GM19452 (cell line): ENCODE measurements around the gene DTHD1.

Experiments used
- ATAC-seq: cut with Tn5 transposase; IDR thresholded peaks from one replicate; pipeline ENCODE4 v1.9.1; 2021; ENCODE audit not compliant: unreplicated experiment

Gene DTHD1

DNA sequence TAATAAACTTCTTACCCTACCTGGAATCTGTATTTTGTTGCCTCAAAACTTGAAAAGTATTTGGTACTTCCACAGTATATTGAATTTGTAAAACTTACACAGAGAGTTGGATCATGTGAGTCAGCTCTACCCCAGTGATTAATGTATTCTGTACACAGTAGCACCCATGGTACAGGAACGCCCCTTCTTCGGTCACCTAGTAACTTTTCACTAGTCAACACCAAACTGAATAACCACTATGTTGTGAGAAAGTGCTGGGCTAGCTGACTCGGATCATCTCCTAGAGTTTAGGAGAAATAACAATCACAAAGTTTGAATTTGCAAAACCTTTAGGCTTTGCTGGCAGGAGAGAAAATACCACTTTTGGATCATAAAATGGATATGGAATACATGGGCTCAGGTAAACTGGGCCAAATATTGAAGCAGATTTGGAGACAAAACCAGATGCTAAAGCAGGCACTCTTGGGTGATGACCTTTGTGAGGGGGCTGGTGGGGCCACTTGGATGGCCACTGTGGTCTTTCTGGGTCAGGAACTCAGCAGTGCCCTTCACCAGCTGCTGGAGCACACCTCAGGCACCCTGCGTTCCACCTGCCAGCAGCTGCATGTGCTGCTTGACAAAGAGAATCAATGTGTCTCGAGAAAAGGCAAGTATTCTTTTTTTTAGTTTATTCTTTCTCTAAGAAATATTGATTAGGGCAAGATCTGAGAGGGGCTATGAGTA is at the start of gene DTHD1:
DTHD1 (plus strand) TSS at position 233 of the 723 bp plus-strand sequence; CDS start at position 376, 143 bp downstream.
- no peak for ATAC-seq

GRCh38 chr4:36233567-36234266 is 47.7 kb upstream of the DTHD1 start:
- no peak for ATAC-seq

DNA sequence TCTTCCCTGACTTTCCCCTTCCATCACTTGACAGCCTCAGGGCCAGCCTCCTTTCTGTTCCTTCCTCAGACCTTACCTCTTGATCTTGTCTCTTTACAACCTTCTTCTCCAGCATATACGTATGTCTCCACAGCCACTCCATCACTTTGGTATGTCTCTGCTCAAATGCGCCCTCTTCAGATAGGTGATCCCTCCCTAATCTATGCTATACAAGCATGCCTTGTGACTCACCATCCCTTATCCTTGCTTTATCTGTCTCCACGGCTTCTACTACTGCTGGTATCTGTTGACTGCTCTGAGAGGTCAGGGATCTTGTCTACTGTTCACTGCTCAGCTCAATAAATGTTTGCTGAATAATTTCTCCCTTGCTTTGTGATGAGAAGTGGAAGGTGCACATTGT is 46.1 kb upstream of the DTHD1 start:
- ATAC-seq: no peak

DNA sequence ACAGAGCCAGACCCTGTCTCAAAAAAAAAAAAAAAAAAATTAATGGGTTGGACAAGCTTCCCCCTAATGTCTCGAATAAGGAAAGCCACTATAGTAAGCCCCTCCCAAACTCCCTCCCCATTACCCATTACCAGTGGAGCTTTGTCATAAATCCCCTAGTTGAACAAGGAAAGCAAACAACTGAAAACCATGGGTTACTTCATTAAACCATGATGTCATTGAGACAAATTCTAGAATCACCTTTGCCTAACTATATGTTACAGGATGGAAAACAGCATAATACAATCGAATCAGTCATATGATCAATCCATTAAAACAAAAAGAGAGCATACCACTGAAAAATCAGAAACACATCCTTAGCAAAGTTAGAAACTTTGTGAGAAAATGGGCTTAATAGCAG is 45.3 kb upstream of the DTHD1 start:
- no peak for ATAC-seq

DNA sequence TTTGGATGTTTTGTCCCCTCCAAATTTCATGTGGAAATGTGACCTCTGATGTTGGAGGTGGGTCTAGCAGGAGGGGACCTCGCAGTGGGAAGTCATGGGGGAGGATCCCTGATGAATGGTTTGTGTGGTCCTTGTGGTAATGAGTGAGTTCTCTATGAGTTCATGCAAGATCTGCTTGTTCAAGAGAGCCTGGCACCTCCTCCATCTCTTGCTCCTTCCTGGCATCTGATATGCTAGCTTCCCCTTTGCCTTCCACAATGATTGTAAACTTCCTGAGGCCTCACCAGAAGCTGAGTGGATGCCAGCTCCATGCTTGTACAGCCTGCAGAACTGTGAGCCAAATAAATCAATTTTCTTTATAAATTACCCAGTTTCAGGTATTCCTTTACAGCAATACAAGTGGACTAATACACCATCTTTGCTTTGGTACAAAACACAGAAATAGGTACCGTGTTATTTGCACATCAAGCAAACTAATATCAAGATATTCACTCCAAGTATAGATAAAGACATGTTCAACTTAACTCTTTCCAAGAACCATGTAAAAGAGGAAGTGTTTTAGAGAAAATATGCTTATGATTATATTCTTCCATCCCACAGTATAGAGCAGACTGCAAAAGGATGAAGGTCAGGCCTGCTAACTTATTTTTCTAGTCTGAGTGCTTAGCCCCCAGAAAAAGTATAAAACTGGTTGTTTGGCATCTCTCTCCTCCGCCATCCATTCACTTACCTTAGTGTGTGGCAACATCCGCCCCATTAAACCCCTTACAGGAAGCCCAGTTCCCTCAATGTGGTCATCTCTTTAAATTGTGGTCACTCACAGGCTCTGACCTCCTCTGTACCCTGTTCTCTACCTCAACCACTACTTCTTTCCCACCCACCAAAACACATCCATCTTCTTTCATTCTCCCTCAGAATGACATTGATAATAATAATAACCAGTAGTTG is 43.8 kb upstream of the DTHD1 start:
- no peak for ATAC-seq

GRCh38 chr4:36241771-36242170 is 39.6 kb upstream of the DTHD1 start:
- ATAC-seq: peak; percentile 44

DNA sequence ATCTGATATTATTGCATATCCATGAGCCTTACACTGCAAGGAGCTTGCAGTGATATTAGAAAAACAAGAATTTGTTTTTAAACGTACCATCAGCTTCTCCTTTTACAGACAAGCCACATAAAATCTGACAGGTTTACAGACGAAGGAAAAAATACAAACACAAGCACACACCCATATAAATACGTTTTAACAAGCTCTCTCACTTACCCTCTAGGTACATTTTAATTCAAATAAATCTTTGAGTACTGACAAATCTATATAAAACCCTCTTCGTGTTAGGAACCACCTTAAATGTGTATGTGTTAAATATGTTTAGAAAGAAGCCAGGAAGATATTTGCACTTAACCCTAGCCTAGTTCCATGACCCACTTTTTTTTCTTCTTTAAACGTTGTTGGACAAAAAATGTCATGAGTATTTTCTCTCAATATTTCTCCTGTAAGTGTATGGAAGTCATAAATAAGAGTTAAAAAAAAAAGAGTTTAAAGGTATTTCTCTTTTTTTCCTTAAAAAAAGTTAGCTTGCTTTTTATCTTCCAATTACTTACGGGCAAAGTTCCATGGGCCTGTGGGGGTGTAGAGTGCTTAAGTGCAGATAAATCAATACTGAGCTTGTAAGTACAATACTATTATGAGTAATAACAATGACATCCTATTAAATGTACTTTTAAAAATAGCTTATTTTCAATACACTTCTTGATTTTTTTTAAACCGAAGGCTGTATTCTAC is 38.6 kb upstream of the DTHD1 start:
- ATAC-seq: no peak

DNA sequence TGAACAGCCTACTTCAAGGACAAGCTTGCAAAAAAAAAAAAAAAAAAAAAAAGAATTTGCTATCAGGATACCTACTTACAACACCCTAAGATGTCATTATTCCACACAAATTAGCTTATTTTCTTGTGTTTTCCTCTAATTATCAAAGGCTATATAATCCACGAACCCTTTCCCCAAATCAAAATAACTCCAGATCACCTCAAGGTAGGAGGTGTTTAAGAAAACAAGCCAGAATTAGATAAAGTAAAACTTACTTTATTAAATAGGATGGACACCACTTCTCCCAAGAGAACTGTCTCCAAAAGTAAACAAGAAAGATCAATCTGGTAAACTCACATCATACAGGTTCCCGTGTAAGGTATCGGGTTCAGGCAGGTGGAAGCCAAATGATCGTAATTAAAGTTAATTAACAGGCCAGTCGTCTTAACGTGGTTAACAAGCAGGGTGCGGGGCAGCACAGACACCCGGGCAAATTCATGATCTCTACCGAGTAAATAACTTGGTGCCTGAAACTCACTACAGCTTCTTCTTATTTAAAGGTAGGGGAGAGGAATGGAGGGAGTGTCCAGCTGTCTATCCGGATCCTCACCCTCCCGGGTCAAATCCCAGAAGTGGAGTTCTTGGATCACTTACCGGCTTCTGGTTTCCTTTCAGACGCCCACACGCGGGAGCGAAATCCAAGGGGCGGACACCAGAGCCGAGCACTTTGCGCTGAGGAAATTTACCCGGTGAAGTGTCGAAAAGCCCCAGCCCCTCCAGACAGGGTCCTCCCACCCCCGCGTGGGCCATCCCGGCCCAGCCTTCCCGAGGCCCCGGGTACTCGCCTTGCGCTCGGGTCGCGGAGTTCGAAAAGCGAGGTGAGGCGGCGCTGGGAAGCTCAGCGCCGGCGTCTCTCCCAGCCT is 37.8 kb upstream of the DTHD1 start:
- ATAC-seq: peak; percentile 32

DNA sequence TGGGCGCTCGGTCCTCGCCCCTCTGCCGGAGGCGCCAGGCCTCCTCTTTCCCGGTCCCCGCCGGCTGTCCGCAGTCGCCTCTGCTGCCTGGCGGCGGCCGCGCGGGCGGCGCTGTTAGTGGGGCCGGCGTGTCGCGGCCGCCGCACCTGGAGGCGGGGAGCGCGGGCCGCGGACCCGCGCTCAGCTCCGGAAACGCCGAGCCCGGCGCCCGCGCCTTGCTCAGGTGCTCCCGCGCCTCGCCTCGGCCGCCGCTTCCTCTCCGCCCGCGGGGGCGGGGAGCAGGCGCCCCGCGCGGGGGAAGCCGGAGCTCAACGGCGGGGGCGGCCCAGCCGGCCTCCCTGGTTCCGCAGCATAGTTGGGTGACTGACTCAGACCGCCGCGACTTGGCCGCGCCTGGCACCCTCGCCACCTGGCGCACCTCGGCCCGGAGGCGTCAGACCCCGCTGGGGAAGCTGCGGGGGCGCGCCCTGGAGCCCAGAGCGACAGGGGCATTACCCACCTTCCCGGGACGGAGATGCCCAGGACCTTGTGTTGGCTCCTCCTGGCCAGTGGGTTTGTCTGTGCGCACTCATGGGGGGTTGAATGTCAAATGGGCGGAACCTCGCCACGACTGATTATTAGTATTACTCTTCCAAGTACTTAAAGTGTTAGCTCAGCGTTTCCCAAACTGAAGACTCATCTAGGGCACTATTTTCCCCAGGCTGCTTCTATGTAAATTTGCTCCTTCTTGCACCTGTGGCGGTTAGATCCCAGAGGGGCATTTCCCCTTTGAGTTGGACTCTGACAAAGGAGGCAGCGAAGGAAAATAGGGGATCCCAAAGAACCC is 36.9 kb upstream of the DTHD1 start, which contains the start of gene ARAP2:
ARAP2 (minus strand) TSS at position 258 of the 826 bp plus-strand sequence. CDS start 15,028 bp downstream, outside the sequence.
- ATAC-seq: peak; percentile 56

DNA sequence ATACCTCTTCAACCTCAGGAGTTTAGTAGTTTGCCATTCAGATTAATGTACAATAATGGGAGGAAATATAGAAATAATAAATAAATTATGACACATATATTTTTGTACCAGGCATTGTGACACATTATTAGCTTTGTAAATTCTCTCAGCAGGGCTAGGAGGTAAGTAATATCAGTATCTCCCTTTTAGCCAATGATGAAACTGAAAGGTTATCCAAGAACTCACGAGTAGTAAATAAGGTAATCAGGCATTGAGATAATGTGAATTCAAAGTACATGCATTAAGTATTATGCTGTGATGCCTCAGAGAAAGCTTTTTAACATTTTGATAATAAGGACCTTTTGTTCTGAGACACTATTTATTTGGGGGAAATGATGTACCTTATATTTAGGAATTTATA is 31.8 kb upstream of the DTHD1 start:
- ATAC-seq: no peak

DNA sequence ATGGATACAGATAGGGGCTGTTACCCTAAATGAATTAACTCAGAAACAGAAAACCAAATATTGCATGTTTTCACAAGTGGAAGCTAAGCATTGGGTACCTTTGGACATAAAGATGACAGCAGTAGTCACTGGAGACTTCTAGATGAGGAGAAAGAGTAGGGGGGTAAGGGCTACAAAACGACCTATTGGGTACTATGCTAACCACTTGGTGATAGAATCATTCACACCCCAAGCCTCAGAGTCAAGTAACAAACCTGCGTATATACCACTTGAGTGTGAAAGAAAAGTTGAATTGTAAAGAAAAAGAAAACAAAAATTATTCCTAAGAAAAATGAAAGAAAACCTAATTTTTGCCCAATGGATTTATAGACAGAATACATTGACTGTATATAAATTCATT is 29.4 kb upstream of the DTHD1 start:
- ATAC-seq: no peak

DNA sequence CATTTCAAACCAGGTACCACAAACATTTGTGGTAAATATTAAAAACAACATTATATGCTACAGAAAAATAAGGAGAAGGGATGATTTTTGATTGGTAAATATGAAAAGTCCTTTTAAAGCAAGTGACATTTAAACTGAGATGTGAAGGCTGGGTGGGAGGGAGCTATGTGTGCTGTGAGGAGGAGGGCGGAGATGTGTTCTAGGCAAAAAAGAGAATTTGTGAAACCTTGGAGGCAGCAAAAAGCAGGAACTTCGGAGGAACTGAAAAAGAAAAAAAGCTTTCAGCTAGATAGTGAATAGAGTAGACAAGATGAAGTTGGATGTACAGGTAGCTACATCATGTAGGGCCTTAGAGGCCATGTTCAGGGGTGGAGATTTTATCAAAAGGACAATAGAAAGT is 27.0 kb upstream of the DTHD1 start:
- no peak for ATAC-seq

DNA sequence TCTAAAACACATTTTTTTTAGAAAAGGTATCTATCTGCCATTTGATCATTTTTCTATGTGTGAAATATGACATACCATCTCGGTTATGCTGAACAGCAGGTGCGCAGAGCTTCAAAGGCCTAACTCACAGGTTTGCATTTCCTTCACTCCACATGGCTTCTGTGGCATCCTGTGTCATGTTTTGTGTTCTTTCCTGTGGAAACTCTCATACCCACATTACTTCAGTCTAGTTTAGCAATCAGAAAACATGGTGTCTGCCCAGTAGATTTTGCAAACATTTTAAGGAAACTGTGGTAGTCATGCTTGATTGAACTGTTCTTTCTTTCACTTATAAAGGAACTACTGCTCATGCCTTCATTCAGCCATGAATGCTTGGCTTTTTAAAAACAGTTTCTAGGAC is 25.8 kb upstream of the DTHD1 start:
- ATAC-seq: peak; percentile 88

DNA sequence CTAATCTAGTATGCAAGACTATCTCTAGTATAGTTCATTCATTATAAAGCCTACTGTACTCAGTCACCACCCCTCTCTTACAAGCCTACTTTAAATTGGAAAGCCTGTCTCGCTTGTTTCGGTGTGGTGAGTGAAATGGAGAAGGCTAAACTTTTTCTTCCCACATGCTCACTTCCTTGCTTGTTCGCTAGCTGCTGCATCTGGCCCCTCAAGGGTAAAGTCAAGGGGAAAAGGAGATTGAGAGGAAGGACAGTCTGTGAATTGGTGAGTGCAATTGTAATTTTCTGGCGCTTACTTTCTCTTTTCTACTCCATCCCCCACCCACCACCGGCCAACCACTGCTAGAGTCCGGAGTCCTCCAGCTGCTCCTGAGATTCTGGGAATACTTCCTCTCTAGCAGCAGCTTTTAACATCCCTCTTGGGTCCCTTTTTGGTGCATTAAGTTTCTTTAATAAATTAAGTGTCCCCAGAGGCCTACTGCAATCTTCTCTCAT is 25.0 kb upstream of the DTHD1 start:
- peak; percentile 39 for ATAC-seq

GRCh38 chr4:36260731-36261130 is 20.7 kb upstream of the DTHD1 start:
- ATAC-seq: no peak

DNA sequence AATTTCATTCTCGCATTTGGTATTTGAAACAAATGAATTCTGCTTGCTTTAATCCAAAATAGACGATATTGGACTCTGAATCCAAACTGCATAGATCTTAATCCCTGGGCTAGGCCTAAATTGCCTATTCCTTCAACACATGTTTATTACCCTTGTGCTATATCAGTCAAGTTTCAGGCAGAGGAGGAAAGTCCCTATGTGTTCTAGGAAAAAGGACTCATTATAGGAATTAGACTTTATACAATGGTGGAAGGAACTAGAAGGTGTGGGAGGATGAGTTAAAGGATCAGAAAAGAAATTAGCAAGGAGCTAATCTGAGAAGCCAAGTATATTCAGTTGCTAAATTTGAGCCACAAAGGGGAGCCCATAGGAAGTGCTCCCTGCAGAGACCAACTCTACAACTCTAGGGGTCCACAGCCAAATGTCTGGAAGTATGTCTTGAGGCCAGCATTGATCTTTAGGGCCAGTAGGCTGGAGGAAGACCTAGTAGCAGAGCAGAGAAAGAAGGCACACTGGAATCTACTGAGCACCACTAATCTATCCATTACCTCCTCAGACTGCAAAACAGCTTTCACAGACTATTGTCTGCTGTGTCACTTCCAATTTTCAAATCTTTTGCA is 17.1 kb upstream of the DTHD1 start:
- ATAC-seq: no peak

DNA sequence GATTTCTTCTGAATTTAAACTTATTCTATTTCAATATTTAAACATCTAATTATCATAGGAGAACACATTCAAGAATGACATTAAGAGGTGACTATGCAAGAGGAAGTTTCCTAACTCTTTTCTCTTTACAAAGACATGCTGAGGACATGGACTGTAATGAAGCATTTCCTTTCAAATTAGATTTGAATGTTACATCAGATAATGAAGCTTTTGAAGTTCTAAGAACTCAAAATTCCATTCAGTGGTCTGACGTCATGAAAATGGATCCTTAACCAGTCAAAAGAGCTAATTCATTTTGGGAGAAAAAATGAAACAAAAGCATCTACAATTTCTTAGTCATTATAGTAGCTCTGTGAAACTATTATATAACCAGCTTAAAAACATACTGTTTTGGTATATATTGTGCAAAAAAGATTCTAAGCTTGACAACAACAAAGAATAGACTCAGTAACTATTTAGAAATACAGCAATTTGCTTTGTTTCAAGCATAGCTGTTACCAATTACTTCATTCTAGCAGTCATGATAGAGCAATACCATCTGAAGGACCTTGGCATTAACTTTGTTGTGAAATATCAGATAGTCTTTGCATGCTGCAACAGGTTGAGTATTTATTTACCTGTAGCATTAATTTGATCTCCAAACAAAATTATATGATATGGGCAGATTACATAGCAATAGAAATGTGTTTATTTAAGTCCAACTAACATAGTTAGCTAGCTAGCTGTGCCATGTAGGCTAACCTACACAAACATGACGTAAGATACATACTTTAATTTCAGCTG is 13.7 kb upstream of the DTHD1 start:
- no peak for ATAC-seq
